DOHH2 (cell line): ENCODE measurements around the gene ANKRD33.

ENCODE experiments used
- EZH2phosphoT487 ChIP-seq: fragments of 200-600 bp; sonication (generic); IDR thresholded peaks from 2 replicates; pipeline ENCODE4 v1.6.1; 2017; ENCODE audit warnings: borderline replicate concordance, mild to moderate bottlenecking, antibody characterized with exemption, low read length, moderate library complexity, mixed read lengths
- TF ChIP-seq, protein P1 (sequence below): fragments of 200-600 bp; sonication (generic); IDR thresholded peaks from one replicate; pipeline ENCODE4 v1.5.1; 2014; ENCODE audit warnings: antibody characterized with exemption, mild to moderate bottlenecking, low read depth, low read length; ENCODE audit not compliant: poor library complexity, severe bottlenecking

GRCh38 chr12:51906430-51907082, 18.7 kb downstream of the ANKRD33 start:
- TF ChIP-seq, protein P1, sequence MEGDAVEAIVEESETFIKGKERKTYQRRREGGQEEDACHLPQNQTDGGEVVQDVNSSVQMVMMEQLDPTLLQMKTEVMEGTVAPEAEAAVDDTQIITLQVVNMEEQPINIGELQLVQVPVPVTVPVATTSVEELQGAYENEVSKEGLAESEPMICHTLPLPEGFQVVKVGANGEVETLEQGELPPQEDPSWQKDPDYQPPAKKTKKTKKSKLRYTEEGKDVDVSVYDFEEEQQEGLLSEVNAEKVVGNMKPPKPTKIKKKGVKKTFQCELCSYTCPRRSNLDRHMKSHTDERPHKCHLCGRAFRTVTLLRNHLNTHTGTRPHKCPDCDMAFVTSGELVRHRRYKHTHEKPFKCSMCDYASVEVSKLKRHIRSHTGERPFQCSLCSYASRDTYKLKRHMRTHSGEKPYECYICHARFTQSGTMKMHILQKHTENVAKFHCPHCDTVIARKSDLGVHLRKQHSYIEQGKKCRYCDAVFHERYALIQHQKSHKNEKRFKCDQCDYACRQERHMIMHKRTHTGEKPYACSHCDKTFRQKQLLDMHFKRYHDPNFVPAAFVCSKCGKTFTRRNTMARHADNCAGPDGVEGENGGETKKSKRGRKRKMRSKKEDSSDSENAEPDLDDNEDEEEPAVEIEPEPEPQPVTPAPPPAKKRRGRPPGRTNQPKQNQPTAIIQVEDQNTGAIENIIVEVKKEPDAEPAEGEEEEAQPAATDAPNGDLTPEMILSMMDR = no peak
- TF ChIP-seq EZH2phosphoT487 = no peak
